Kidney glomerular epithelial cell (primary cell): ENCODE data around the gene EXD3.

Experiments
- DNase-seq: peaks from one replicate; lab custom pipeline; 2025; lab: John Stamatoyannopoulos, UW

Gene EXD3

DNA sequence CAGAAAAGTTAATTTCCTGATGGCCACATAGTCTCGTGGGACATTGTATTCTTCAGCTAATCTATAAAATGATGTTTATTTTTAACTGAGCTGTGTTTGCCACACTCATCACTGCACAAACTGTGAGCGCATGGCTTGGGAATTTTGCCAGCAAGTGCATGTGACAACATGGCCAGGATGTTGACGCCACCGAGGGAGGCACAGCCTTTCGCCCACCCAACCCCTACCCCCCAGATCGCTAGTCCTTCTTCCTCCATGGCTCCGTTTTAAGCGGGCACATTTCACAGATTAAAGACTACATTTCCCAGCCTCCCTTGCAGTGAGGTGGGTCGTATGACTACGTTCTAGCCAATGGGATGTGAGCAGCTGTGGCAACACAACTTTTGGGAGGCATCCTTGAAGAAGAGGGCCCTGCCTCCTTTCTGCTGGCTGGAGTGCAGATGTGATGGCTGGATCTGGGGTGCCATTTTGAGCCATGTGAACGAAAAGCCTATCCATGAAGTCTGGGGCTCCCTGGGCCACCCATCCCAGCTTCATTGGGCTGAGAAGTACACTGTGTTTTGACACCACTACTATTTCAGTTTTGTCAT, 128.8 kb downstream of the EXD3 start:
- no peak for DNase-seq

DNA sequence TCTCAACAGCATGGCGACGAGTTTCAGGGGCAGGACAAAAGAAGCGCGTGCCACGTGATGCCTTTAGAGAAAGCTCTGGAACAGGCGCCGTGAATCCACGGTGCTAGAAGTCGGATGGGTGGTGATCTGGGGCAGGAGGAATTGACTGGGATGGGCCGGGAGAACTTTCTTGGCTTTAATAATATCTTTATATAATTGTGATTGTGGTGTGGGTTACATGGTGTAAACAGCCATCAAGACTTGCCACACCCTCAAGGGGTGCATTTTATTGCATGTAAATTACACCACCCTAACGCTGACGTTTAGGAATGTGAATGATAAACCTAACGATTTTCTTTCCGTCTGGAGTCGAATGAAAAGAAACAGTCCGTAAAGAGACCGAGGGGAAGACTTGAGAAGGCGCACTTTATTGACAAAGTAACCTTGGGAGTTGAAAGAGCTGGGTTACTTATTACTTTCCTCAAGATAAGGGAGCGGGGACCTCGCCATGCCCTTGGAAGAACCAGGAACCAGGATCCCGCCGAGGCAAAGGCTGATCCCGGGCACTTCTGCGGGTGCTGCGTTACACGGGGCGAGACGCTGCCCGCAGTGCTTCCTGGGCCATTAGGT, 129.4 kb downstream of the EXD3 start:
- no peak for DNase-seq

DNA sequence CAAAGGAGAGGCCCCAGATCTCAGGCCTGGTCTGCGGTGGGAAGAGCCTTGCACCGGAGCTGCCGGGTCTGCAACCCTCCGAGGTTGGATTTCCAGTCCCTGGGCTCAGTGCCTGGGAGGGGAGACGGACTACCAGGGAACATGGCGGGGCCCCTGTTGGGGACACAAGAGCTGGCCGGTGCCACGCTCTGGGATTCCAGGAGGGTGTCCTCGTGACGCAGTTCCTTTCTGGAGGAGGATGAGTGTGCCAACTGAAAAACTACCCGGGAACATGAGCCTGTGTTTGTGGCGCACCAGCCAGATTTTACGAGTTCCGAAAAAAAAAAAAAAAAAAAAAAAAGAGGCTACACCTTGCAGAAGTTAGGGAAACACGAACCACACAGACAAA, 129.9 kb downstream of the EXD3 start:
- no peak for DNase-seq

DNA sequence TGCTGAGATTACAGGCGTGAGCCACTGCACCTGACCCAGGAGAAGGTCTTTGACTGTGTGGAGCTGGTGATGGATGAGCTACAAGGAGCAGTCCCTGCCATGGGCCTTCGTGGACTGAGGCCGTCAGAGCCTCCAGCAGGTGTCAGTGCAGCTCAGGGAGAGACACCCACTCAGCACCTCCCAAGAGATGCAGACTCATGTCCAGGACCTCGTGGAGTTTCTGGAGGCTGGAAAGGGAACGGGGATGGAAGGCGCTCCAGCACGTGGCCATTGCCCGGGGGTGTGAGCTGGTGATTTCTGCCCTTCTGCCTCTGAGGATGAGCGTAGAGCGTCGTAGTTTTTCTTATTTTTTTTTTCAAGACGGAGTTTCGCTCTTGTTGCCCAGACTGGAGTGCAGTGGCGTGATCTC, 136.0 kb downstream of the EXD3 start:
- DNase-seq = peak; percentile 11

DNA sequence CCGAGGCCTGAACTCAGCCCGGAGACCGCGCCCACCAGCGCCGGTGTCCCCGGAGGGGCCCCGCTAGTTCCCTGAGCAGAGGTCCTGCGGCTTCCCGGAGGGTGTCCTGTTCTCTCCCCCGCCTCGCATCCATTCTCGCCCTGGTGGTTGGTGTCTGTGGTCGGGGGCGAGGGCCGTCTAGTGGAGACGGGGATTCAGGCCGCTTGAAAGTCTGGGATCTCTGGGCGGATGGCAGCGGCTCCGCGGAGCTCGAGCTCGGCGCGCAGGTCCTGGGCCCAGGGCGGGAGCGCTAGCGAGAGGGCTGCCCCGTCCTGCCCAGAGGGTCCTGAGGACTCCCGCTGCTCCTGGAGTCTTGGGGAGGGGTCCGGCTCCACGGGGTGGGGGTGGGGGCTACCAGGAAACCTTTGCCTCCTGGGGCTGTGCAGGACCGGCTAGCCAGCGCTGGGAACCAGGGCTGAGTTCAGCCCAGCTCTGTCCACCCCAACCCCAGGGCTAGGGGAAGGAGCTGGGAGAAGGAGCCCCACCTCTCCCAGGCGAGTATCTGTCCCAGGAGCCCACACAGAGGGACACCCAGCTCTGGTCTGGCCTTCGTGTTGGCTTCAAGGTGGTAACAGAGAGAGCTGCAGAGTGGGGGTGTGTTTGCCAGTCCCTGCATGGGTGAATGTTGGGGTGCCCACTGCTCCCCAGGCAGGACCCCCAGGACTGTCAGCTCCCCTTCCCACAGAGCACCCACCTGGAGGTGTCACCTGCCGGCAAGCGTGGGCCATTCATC, 141.4 kb downstream of the EXD3 start:
- DNase-seq = no peak

DNA sequence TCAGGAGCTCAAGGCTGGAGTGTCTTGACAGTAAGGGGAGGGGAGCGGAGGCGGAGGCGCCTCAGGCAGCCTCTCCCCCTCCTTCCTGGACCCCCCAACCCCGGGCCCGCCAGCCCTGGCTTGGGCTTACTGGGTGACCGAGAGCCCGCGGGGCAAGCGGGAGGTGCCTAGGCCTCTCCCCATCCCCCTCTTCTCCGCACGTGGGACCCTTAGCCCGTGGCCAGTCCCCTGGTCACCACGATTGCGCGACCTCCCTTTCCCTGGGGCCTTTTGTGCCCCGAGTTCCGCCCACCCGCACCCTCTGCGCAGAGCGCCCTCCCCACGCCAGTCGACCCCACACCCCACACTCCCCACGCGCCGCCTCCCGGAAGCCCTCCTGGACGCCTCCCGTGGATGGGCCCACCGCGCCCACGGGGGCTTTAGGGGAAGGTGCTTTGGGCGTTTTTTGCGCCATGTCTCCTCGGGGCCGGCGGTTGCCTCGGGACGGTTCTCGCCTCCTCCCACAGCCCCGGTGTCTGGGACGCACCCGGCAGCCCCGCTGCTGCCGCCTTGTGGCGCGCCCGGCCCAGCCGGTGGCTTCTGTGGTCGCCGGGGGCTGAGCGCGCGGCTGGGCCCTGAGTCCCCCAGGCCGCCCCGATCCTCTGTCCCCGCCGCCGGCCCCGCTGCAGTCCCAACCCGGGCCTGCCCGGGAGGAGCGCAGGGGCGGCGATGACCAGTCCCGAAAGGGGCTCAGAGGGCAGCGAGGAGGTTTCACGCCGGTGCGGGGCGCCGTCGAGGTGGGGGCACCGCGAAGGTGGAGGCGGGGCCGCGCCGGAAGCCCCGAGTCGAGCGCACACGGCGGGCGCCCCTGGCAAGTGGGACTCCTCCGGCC, 142.3 kb downstream of the EXD3 start:
- DNase-seq = no peak

DNA sequence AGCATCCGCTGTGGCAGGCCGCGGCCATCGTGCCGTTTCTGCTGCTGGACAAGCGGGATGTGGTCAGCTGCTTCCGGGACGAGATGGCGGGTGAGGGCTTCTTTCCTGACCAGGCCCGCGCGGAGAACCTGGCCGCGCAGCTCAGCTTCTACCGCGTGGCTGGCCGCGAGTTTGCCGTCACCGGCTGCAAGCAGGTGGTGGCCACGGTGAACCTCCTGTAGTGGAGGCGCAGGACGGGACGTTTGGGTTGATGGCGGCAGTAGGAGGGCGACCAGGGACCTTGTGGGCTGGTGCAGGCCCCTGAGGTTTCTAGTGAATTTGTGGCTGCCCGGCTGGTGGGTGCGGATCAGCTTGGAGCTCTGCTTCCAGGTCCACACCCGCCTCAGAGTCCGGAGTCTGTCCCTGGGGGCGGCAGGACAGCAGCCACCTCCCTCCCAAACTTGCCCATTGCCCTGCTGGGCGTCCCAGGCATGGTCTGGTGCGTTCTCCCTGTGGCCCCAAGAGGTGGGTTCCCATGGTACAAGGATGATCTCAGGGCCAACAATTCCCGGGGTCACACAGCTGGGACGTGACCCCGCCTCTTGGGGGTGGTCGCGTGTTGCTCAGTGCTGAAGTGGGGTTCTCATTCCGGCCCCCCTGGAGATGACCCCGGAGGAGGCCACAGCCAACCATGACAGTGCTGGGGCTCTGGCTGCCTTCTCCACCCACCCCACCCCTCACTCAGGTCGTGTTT, 143.1 kb downstream of the EXD3 start:
- DNase-seq = no peak

DNA sequence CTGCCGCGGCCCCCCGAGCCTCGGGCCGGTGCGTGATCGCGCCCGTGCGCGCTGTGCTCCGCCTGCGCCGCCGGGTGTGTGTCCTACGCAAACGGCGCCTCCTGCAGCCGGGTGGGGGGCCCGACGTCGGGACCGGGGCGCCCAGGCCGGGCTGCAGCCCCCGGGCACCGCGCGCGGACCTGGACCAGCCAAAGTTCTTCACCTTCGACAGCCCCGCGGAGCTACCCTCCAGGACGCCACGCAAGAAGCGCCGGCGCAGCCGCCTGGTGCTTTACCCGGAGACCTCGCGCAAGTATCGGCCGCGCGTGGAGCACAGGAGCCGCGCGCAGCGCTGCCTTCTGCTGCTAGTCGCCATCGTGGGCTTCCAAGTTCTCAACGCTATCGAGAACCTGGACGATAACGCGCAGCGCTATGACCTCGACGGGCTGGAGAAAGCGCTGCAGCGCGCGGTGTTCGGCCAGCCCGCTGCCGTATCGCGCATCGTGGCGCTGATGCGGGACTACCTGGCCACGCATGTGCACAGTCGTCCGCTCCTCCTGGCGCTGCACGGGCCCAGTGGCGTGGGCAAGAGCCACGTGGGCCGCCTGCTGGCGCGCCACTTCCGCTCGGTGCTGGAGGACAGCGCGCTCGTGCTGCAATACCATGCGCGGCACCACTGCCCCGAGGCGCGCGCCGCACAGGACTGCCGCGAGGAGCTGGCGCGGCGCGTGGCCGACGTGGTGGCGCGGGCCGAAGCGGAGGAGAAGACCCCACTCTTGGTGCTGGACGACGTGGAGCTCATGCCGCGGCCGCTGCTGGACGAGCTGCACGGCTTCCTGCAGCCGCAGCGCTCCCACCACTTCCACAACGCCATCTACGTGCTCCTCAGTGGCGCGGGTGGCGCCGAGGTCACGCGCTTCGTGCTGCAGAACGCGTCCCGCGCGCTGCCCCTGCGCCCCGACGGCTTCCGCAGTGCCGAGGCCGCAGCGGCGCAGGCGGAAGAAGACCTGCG, 143.9 kb downstream of the EXD3 start:
- no peak for DNase-seq

DNA sequence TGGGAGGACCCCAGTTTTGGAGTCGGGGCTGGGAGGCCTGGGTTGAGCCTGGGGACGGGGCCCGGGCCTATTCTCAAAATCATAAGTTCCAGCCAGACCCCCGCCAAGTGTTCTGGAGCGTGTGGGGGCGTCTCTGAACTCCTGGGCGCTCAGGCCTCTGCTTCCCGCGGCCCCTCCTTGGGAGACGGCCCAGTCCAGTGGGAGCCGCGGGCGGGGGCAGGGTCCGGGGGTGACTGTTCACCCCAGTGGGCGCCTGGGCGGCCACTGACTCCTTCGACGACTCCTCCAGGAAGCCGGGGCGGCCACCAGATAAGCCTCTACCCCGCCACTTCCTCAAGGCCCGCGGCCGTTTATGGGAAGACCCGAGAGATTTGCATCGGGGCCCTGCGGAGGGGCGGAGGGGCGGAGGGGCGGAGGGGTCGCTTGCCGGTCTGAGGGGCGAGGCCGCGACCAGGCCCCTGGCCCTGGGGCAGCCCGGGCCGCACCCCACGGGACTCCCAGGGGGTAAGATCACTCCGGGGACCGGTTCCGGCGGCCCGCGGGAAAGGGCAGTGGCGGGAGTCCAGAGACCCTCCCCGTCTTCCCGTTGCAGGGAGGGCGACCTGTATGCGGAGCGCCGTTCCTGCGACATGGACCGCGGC, 144.8 kb downstream of the EXD3 start:
- DNase-seq = no peak

DNA sequence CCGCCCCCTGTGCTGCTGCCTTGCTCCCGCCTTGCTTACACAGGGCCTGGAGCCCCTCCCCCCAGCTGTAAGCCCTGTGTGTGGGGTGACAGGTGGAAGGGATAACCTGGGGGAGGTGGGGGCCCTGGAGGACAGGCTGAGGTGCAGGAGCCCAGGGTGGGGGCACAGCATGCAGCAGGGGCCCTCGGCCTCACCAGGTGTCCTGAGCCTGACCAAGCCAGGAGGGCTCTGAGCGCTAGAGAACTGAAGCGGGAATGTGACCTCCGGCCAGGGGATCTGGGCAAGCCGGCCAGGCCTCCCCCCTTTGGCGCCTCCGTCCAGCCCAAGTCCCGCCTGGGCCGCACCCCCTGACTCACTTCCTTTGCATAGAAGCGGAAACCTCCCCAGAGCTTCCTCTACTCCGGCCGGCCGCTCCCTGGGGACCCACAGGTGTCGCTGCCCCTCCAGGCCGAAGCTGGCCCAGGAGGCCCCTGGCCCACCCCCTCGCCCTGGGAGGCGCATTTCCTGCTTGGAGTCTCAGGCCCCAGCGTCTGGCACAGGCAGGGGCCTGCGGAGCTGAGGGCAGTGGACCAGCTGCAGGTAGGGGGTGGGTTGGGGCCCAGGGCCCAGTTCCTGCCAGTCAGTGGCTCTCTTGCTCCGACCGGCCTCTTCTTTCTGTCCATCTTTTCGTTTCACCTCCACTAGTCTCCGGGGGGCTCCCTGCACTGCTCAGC, 145.5 kb downstream of the EXD3 start, which contains the start of gene TOR4A:
TOR4A (plus strand) TSS at position 398 of the 713 bp plus-strand sequence. CDS start 964 bp downstream, outside the sequence.
- peak; percentile 46 for DNase-seq

DNA sequence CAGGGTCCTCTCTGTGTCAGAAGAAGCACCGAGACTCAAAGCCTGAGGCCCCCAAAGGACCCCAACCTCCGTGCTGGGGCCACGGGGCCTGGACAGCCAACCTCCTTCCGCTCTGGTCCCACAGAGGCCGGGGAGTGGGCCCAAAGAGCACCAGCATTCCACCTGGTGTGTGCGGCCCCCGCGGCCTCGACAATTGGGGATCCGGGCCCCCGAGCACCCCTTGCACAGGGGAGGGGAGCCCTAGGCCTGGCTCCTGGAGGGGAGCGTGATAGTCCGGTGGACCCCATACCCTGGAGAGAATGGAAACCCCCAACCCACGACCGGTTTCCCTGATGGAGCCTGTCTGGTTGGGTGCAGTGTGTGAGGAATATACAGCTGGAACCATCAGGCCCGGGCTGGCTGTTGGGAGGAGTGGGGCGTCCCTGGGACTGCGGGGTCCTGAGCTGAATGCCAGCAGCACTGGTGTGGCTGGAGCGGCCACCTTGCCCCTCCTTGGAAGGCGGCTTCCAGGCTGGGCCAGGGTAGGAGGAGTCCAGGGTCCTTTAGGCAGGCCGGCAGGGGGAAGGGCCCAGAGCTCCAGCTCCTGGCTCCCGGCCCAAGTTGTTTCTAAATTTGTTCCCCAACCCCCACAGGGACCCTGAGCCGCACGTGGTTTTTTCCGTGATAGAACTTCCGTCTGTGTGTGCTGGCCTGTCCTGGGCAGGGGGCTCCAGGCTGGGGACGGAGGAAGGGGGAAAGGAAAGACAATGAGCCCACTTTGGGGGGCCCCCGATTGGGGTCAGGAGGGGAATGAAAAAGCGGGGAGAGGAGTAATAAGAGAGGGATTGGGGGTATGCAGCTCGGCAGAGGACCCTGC, 146.3 kb downstream of the EXD3 start:
- no peak for DNase-seq

DNA sequence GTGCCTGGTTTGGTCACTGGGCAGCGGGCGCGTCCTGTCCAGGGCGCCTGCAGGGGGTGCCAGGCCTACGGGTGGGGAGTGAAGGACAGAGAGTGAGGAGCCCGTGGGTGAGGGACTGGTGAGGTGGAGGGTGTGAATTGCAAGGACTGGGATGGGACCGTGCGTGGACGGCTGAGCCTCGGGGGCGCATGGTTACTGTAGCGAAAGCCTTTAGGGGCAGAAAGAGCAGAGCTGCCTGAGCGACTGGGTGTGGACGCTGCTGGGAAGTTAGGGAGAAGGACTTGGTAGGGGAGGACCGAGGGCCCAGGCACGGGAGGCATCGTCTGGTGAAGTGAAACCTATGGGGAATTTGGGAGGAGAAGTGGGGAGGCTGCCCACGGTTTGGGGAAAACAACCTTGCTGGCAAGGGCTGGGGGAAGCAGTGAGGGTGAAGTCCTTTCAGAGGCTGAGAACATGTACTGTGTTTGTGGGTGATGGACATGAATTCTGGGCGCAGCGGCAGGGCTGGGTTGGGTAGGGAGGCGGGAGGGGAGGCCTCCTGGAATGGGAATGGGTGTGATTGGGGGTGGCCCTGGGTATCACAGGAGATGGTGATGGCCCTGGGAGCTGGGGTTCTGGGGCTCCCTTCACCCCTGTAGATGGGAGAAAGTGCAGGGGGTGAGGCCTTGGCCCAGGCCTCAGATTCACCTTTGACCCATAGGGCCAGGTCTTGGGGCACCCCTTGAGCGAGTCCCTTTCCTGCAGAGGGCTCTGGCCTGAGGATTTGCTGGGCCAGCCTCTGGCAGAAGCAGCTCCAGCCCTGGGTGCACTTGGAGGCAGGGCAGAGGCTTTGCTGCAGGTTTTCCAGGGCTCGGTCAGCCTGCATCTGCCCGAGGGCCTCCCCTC, 147.1 kb downstream of the EXD3 start:
- no peak for DNase-seq

DNA sequence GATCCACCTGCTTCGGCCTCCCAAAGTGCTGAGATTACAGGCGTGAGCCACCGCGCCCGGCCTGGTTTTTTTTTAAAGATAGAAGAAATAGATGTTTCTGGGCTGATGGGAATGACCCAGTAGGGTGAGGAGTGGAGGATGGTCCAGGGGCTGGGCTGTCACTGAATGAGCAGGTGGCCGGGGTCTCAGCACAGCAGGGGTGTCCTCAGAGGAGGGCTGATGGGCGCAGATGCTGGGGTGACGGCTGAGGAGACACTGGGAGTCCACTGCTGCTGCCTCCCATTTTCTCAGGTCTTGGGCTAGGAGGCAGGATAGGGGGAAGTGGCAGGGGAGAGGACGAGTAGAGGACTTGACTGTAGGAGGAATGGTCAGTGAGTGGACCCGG, 147.8 kb downstream of the EXD3 start:
- no peak for DNase-seq

DNA sequence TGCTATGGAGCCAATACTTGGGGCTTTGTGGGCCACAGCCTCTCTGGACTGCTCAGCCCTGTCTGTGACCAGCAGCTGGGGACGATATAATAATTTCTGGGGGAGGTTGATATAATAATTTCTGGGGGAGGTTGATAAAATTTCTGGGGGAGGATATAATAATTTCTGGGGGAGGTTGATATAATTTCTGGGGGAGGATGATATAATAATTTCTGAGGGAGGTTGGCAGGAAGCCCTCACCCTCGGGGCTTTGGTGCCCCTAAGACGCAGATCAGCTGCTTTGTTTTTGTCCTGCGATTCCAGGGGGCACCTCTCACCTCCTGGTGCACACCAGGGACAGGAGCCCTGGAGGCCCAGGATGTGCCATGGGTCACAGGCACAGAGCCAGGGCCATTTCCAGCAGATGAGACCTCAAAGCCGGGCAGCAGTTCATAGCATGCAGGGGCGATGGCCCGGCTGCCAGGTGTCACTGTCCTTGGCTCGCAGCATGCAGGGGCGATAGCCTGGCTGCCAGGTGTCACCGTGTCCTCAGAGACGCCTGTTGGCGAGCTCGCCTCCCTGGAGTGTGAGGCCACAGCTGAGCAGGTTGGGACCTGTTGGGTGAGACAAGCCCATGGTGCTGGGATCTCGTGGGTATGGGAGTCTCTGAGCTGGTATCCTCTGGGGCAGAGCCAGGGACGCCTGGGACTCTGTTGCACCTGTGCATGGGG, 149.2 kb downstream of the EXD3 start:
- DNase-seq = no peak

DNA sequence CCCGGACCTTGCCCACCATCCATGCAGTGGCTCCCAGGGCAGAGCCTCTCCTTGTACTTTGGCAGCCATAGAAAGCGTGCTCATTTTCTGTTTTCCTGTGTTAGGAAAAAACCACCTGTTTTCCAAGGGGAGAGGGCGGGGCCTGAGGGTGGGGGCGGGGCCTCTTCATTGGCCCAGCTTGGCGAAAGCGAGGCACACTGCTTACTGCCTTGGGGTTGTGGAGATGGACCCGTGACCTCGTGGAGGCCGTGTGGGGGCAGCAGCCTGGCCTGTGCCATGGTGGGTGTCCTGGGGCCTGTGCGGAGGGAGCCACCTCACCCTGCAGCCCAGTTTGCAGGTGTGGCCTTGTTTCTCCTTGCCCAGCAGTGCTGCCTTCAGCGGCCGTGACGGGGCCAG, 149.9 kb downstream of the EXD3 start:
- DNase-seq = no peak

DNA sequence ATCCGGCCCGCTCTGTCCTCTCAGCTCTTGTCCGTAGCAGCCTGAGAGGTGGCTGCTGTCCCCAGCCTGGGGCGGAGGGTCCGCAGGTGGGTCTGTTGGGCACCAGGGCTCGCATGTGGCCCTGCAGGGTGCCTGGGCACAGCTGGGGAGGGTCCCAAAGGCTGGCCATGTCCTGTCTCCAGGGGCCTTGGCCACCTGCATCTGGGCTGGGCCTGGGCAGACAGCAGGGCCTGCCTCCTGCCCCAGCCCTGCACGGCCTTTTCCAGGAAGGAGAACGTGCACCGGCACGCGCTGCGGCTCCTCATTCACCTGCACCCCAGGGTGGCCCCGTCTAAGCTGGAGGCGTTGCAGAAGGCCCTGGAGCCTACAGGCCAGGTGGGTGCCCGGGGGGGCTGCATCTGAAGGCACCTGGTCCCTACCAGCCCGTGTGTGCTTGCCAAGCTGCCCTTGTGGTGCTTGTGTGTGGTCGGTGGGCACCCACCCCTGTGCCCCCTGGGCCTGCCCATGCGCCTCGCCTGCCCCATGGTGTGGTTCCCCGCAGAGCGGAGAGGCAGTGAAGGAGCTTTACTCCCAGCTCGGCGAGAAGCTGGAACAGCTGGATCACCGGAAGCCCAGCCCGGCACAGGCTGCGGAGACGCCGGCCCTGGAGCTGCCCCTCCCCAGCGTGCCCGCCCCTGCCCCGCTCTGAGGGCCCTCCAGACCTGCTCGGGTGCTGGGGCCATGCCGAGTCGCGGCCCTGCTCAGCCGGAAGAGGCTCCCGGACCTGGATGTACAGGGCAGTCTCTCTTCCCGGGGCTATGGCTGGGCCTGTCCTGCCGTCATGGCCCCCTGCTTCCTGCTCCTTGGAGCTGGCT, 150.5 kb downstream of the EXD3 start:
- no peak for DNase-seq
